ENCODE results near the gene ARNT2. TPM values are rescaled to one million over a fixed set of nuclear protein-coding genes. Genes with fewer than 3 reads are reported as not detected.

Gene ARNT2
- total RNA-seq, 1 donor from 2014 or later = 0.26 TPM

DNA sequence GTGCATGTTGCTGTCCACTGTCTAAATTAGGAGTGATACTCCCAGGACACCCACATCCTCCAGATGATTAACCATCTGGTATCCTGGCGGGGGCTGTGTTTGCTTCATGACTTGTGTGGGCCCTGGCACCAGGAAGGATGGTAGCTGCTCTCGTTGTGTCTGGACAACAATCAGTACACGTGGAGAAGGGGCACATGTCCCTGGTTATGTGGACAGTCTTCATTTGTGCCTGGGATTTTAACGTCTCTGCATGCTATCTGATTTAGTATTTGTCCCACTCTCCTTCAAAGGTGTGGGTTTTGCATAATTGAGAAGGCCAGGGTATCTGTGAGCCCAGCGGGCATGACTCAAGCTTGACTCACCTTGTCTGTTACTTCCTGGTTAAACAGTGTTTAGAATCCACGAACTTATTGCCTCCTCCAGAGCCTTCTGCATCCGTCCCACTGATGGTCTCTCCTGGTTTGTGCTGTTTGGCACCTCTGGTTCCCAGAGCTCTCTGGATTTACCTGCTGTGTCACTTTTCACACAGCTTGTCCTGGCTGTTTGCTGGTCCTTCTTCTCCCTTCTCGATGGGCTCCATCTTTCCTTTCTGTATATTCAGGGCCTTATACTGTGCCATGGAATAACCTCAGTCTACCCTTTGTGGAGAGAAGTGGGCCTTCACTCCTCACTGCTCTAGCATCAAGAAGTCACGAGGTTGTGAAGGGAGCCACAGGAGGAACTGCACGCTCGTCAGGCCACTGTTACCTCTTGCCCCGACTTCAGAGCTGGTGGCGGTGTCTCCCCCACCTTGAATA is 32.5 kb downstream of the ARNT2 start:
- Histone ChIP-seq H3K4me3 (ENCODE audit: low read depth, low read length) (no peak overlapping the region), H3K36me3 (ENCODE audit: control insufficient read depth, insufficient read depth, low read length) (no peaks in the 10 kb centered on the region), H3K27me3 (ENCODE audit: control insufficient read depth, insufficient read depth, low read length) (no peaks in the 10 kb centered on the region)
- TF ChIP-seq, protein P1, sequence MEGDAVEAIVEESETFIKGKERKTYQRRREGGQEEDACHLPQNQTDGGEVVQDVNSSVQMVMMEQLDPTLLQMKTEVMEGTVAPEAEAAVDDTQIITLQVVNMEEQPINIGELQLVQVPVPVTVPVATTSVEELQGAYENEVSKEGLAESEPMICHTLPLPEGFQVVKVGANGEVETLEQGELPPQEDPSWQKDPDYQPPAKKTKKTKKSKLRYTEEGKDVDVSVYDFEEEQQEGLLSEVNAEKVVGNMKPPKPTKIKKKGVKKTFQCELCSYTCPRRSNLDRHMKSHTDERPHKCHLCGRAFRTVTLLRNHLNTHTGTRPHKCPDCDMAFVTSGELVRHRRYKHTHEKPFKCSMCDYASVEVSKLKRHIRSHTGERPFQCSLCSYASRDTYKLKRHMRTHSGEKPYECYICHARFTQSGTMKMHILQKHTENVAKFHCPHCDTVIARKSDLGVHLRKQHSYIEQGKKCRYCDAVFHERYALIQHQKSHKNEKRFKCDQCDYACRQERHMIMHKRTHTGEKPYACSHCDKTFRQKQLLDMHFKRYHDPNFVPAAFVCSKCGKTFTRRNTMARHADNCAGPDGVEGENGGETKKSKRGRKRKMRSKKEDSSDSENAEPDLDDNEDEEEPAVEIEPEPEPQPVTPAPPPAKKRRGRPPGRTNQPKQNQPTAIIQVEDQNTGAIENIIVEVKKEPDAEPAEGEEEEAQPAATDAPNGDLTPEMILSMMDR (IDR thresholded peaks at IDR 0.05; ENCODE audit: insufficient read depth, low read length, severe bottlenecking) = no peak
- FAIRE-seq = peak; percentile 97
- DNase-seq (ENCODE audit: low read depth) = peak; percentile 92

DNA sequence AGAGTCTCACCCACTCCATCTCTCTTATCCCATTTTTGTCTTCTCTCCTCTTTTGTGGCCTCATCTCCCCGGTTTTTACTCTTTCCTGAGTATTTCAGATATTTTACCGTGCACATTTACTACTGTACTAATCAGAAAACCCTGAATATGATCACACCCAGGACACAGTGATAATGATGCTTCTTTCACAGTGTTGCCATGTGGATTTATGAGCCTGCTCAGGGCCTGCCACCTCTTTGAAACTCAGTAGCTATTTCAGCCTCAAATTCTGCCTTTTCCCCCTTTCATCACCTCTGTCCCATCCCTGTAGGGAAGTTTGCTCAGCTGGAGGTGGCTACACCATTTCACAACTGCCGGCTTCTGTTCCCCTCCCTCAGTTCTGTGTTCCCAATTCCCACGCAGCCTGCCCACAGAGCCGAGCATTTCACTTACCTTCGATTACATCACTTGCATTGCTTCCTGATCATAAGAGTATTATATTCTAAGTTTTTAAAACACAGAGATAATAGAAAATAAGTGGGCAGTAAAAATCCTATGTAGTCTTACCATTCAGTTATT is 33.2 kb downstream of the ARNT2 start:
- FAIRE-seq (no peak), DNase-seq (ENCODE audit: low read depth) (peak; percentile 14)
- Histone ChIP-seq H3K4me3 (ENCODE audit: low read depth, low read length) (no peak overlapping the region), H3K36me3 (ENCODE audit: control insufficient read depth, insufficient read depth, low read length) (no peaks in the 10 kb centered on the region), H3K27me3 (ENCODE audit: control insufficient read depth, insufficient read depth, low read length) (no peaks in the 10 kb centered on the region)
- TF ChIP-seq, protein P1 (IDR thresholded peaks at IDR 0.05; ENCODE audit: insufficient read depth, low read length, severe bottlenecking) = no peak

DNA sequence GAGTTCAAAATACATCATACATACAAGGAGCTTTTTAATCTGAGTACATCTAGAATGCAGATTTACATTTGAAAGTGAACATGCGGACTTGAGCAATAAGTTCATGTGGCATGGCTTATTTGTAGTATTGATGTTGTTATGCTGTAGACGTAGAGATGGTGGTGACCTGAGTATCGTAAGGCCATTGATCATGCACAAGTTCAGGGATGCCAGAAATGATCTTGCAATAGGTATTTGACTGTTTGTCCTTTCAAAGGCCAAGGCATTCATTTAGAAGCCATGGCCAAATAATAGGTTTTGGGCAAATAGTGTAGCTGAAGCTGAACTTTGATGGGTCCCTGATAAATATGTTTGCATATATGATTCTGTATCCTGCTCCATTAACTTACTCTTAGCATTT is 35.0 kb downstream of the ARNT2 start:
- Histone ChIP-seq H3K4me3 (ENCODE audit: low read depth, low read length) (no peak overlapping the region), H3K27me3 (ENCODE audit: control insufficient read depth, insufficient read depth, low read length) (no peaks in the 10 kb centered on the region), H3K36me3 (ENCODE audit: control insufficient read depth, insufficient read depth, low read length) (no peaks in the 10 kb centered on the region)
- no peak for FAIRE-seq
- TF ChIP-seq, protein P1 (IDR thresholded peaks at IDR 0.05; ENCODE audit: insufficient read depth, low read length, severe bottlenecking) = no peak
- DNase-seq (ENCODE audit: low read depth) = no peak

DNA sequence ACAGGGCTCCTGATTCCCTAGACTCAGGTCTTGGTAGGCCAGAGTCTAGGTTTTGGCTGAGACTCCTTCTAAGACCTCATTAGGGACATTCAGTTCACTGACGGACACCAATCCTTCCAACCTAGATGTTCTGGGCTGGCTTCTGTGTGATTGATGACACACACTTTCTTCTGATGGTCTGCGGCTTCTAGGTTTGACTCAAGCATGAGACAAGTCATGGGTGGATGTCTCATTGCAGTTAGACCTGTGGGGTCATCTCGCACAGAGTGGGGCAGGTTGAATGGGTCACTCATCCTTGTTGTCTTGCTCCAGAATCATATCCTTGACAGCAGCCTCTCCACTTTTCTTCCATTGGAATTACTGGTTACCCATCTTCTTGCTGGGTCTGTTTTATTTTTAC is 35.8 kb downstream of the ARNT2 start:
- Histone ChIP-seq H3K4me3 (ENCODE audit: low read depth, low read length) (no peak overlapping the region), H3K36me3 (ENCODE audit: control insufficient read depth, insufficient read depth, low read length) (no peaks in the 10 kb centered on the region), H3K27me3 (ENCODE audit: control insufficient read depth, insufficient read depth, low read length) (no peaks in the 10 kb centered on the region)
- FAIRE-seq (no peak), DNase-seq (ENCODE audit: low read depth) (no peak)
- TF ChIP-seq, protein P1 (IDR thresholded peaks at IDR 0.05; ENCODE audit: insufficient read depth, low read length, severe bottlenecking) = no peak

DNA sequence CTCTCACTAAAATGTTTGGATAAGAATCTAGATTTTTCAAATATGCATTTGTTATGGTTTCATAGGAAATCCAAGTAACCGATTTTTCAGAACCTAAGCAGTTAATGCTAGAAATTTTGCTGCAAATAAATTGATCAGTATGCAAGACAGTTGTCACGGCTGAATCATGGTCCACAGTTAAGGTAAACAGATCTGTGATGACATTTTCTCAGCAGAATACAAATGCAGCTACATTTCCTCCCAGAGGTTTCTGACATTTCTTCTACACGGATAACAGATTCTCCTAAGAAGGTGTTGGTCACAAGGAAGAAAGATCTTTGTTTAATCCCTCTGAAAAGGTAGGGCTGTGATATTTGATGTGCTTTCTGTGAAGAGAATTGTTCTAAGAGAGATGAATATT is 36.9 kb downstream of the ARNT2 start:
- H3K27me3 ChIP-seq (ENCODE audit: control insufficient read depth, insufficient read depth, low read length) = no peaks in the 10 kb centered on the region
- no peak overlapping the region for H3K4me3 ChIP-seq (ENCODE audit: low read depth, low read length)
- no peaks in the 10 kb centered on the region for H3K36me3 ChIP-seq (ENCODE audit: control insufficient read depth, insufficient read depth, low read length)
- no peak for DNase-seq (ENCODE audit: low read depth)
- FAIRE-seq = no peak
- TF ChIP-seq, protein P1 (IDR thresholded peaks at IDR 0.05; ENCODE audit: insufficient read depth, low read length, severe bottlenecking) = no peak
